A549 treated with CORT108297 at 1 μM for 4 hours (cell line): ENCODE measurements around the gene ECHS1. TPM values are rescaled to one million over a fixed set of nuclear protein-coding genes. Genes with fewer than 3 reads are reported as not detected.

Experiments
- total RNA-seq: library from RNA; stranded (reverse); fragments of 200-300 nt; extraction: Qiagen RNA extraction; gene quantifications from 5 replicates; pipeline ENCODE4 v1.2.3, GENCODE V29; 2022

Gene ECHS1
- total RNA-seq = 136 to 162 TPM (median 147 TPM) in 5 replicates

DNA sequence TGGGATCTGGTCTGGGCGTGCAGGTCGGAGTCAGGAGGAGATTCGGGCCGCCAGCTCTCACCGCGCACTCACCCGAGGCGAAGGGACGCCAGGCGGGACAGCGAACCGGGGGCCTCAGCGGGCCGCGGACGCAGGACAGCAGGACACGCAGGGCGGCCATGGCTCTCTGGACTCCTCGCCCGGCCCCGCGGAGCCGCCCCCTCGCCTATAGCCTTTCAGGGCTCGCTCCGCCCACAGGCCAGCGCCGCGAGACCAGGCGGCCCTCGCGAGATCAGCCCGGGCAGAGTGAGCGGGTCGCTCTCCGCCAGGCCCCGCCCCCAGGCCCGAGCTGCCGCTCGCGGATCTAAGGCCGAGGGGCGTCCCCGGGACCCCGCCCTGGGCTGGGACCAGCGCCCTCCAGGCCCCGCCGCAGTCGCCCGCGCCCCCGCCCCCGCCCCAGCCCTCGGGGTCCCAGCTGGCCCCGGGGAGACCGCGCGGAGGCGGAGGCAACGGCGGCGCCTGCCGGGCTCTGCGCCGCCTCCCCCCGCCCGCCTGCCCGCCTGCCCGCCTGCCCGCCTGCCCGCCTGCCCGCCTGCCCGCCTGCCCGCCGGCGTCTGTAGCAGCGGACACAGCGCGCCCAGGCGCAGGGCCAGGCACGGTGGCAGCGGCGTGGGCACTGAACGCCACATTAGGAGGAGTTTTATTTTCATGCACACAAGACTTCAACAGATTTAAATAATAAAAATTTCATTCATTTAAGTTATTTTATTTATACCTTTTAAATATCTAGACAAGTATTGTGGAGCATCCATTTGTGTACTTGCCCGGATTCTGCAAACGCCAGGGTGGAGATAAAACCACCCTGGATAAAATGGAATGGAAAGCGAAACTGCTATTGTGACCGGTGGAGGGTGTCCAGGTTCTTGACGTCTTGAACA is at the start of gene ECHS1:
ECHS1 (minus strand) TSS at position 181 of the 917 bp plus-strand sequence; CDS start at position 160, 21 bp downstream.

GRCh38 chr10:133394064-133394663 is 21.0 kb upstream of the ECHS1 start, which contains the start of gene MTG1:
Gene MTG1, plus strand, starts transcription at chr10:133394157. Its CDS starts 64 bp downstream, at chr10:133394221.

GRCh38 chr10:133379152-133379800 is 6.1 kb upstream of the ECHS1 start, which contains the start of gene PAOX:
Gene PAOX, plus strand, starts transcription at chr10:133379262. Its CDS starts 55 bp downstream, at chr10:133379317.

DNA sequence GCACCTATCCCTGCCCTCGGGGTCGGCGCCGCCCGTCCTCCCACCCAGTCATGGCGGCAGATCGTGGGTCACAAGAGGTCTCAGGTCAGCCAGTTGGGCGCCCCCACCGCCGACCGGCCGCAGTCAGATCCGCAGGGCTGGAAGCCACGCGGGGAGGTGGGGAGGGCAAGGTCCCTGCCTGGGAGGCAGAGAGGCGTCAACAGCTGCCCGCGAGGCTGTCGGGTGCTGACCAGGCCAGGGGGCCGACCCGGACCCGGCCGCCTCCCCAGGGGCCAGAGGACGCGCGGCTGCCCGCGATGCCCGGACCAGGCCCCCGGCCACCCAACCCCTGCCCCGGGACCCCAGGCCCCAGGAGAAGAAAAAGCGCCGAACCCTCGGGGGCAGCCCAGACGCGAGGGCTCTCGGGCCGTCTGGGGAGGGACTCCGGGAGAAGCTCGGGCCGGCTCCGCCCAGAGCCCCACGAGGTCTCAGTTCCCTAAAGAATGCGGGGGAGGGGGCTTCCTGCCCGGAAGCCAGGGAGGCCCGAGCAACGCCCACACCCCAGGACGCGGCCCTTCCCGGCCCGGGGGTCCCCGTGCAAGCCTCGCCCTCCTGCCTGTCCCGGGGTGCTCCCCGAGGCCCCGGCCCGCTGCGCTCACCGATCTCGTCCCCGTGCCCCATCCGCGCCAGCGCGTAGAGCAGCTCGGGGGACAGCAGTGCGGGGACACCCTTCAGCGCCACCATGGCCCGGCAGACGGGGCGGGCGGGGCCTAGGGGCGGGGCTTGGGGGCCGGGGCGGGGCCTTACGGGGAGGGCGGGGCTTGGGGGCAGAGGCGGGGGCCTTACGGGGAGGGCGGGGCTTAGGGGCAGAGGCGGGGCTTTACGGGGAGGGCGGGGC is 15.6 kb downstream of the ECHS1 start, which contains the start of gene FUOM:
FUOM (minus strand) TSS at position 735 of the 877 bp plus-strand sequence; CDS start at position 723, 12 bp downstream.

GRCh38 chr10:133336577-133337369 is 36.4 kb downstream of the ECHS1 start, which contains the start of gene CALY:
Gene CALY, minus strand, starts transcription at chr10:133336896. Its CDS starts 7,907 bp downstream, at chr10:133328989.

Other genes starting within 250 kb of the ECHS1 start
- 0.69 to 2.2 TPM (median 2.1 TPM) in 5 replicates for gene KNDC1, start 213.1 kb downstream of the ECHS1 start, total RNA-seq
- gene UTF1, start 143.1 kb downstream of the ECHS1 start, total RNA-seq = 0.07 to 0.10 TPM in 2 of 5 replicates, not detected in the others
- gene VENTX, start 135.5 kb downstream of the ECHS1 start, total RNA-seq = not detected in 5 replicates
- 2.3 to 4.8 TPM (median 3.7 TPM) in 5 replicates for gene ADAM8, start 96.5 kb downstream of the ECHS1 start, total RNA-seq
- gene TUBGCP2, start 64.5 kb downstream of the ECHS1 start, total RNA-seq = 37.5 to 46.8 TPM (median 45.3 TPM) in 5 replicates
- gene ZNF511, start 64.4 kb downstream of the ECHS1 start, total RNA-seq = 57.1 to 78.5 TPM (median 74.2 TPM) in 5 replicates
- 0.54 to 1.5 TPM (median 0.81 TPM) in 5 replicates for gene CALY, start 36.5 kb downstream of the ECHS1 start, total RNA-seq
- 0.13 to 0.36 TPM in 2 of 5 replicates, not detected in the others for gene PRAP1, start 26.0 kb downstream of the ECHS1 start, total RNA-seq
- 12.2 to 17.4 TPM (median 16.2 TPM) in 5 replicates for gene FUOM, start 15.3 kb downstream of the ECHS1 start, total RNA-seq
- 1.7 to 2.4 TPM (median 2.1 TPM) in 5 replicates for gene PAOX, start 5.9 kb upstream of the ECHS1 start, total RNA-seq
- 40.7 to 55.1 TPM (median 54.1 TPM) in 5 replicates for gene MTG1, start 20.8 kb upstream of the ECHS1 start, total RNA-seq
- 0.17 to 0.36 TPM (median 0.26 TPM) in 5 replicates for gene SPRN, start 51.3 kb upstream of the ECHS1 start, total RNA-seq
- gene SCART1, start 80.6 kb upstream of the ECHS1 start, total RNA-seq = 0.09 to 0.47 TPM (median 0.27 TPM) in 5 replicates
- gene CYP2E1, start 154.0 kb upstream of the ECHS1 start, total RNA-seq = 0.14 to 0.39 TPM (median 0.25 TPM) in 5 replicates
- gene SYCE1, start 192.2 kb upstream of the ECHS1 start, total RNA-seq = not detected in 5 replicates